Upper lobe of left lung (tissue), 6 donors: Measurements from ENCODE around the gene NR1H4. TPM values are rescaled to one million over a fixed set of nuclear protein-coding genes. Genes with fewer than 3 reads are reported as not detected.
A peak's percentile ranks its signal among the peaks of the same experiment; 100 is the strongest.

ENCODE experiments used
- ATAC-seq, 2 donors: fragments of 200-7000 bp; cut with Tn5 transposase; one replicate each; pipeline ENCODE4 v1.9.1; 2022; ENCODE audit warnings: mild to moderate bottlenecking in 2 of 2, moderate library complexity in 2 of 2; ENCODE audit not compliant: low FRiP score in 2 of 2
- DNase-seq, 2 donors: peaks; one replicate each; pipeline ENCODE4 v3.0.0-alpha.2; 2019 to 2020
- H3K27ac ChIP-seq, 4 donors: fragments of 200-600 bp; sonication (generic); one replicate each; pipeline ENCODE4 v1.5.1; 2016 to 2019
- H3K27me3 ChIP-seq, 4 donors: fragments of 200-600 bp; sonication (generic); one replicate each; pipeline ENCODE4 v1.5.1; 2017 to 2019
- H3K36me3 ChIP-seq, 4 donors: fragments of 200-600 bp; sonication (generic); one replicate each; pipeline ENCODE4 v1.5.1; 2016 to 2019
- H3K4me1 ChIP-seq, 4 donors: fragments of 200-600 bp; sonication (generic); one replicate each; pipeline ENCODE4 v1.5.1; 2018 to 2019
- H3K4me3 ChIP-seq, 4 donors: fragments of 200-600 bp; sonication (generic); one replicate each; pipeline ENCODE4 v1.5.1; 2017 to 2019; ENCODE audit warnings: mild to moderate bottlenecking in 2 of 4, moderate library complexity in 1 of 4
- H3K9me3 ChIP-seq, 4 donors: fragments of 200-600 bp; sonication (generic); one replicate each; pipeline ENCODE4 v1.5.1; 2018 to 2019
- CTCF ChIP-seq, 6 experiments: fragments of 450-650 bp in 4 of 6; fragments of 200-600 bp in 2 of 6; sonication (generic) in 2 of 6; IDR thresholded peaks; one replicate each; pipeline ENCODE4 v1.5.1; 2016 to 2019; ENCODE audit warnings: antibody characterized with exemption in 6 of 6
- EP300 ChIP-seq, 4 donors: sonication (generic); formaldehyde crosslinking; IDR thresholded peaks; one replicate each; pipeline ENCODE4 v1.5.1; 2017; ENCODE audit warnings: antibody characterized with exemption in 4 of 4, control low read depth in 2 of 4
- POLR2A ChIP-seq, 4 donors: fragments of 450-650 bp; IDR thresholded peaks; one replicate each; pipeline ENCODE4 v1.5.1; 2016 to 2017; ENCODE audit warnings: antibody characterized with exemption in 4 of 4, mild to moderate bottlenecking in 2 of 4
- POLR2AphosphoS5 ChIP-seq, 2 donors: sonication (generic); formaldehyde crosslinking; IDR thresholded peaks; one replicate each; pipeline ENCODE4 v1.5.1; 2017; ENCODE audit warnings: antibody characterized with exemption in 2 of 2
- WGBS, 2 donors: methylation state at CpG; one replicate each; pipeline ENCODE4 v1.1.5; 2017 to 2018; 5-methylcytosine and 5-hydroxymethylcytosine counted together
- total RNA-seq, 6 donors: library from RNA; depleted of rRNA in 4 of 6; stranded (reverse); fragments of >200 nt in 4 of 6; gene quantifications; one replicate each; pipeline versions ENCODE4 v1.1.0 to v1.2.1, GENCODE V29; 2016 to 2021
- donor health status: DM: no; HTN: no; CAD: no; lungs with moderate emphysema.
- donor health status: DM: no; HTN: yes; CAD: no; lungs with severe emphysema.

The NR1H4 gene
- total RNA-seq, 6 donors from 2014 or later, result 0.09 to 0.20 TPM; not detected in 4

GRCh38 chr12:100576331-100577036 is 102.8 kb downstream of the NR1H4 start:
- peak in 1 of 2 donors; percentile 30 for ATAC-seq
- Histone ChIP-seq H3K27me3 (no peaks in the 10 kb centered on the region), H3K4me3 (no peak overlapping the region), H3K36me3 (no peaks in the 10 kb centered on the region), H3K9me3 (no peaks in the 10 kb centered on the region), H3K27ac (no peak overlapping the region), H3K4me1 (peaks cover 10 to 18% (median 12%) of the 10 kb centered on the region in 4 donors)
- DNase-seq, result no peak
- TF ChIP-seq POLR2A (IDR thresholded peaks at IDR 0.05) (no peak), EP300 (IDR thresholded peaks at IDR 0.05) (peak in 1 of 4 donors; percentile 50), POLR2AphosphoS5 (IDR thresholded peaks at IDR 0.05) (no peak)
- WGBS, 2 donors, result 60 to 68% methylated on average over 3 of the region's 3 CpGs

- WGBS, 2 donors, result 94 to 99% methylated on average over 5 of the region's 5 CpGs
- no peaks in the 10 kb centered on the region for H3K36me3 ChIP-seq
- TF ChIP-seq EP300 (IDR thresholded peaks at IDR 0.05) (no peak), POLR2AphosphoS5 (IDR thresholded peaks at IDR 0.05) (no peak), CTCF (IDR thresholded peaks at IDR 0.05) (no peak), POLR2A (IDR thresholded peaks at IDR 0.05) (no peak)
- no peak for ATAC-seq
- H3K4me1 ChIP-seq, result peaks cover 6 to 10% (median 8%) of the 10 kb centered on the region in 4 donors
- no peaks in the 10 kb centered on the region for H3K27me3 ChIP-seq
- no peak for DNase-seq
- peaks cover 0 to 6% (median 0%) of the 10 kb centered on the region in 4 donors for H3K9me3 ChIP-seq
- no peak overlapping the region for H3K4me3 ChIP-seq
- H3K27ac ChIP-seq, result no peak overlapping the region
These were observed 105.3 kb downstream of the NR1H4 start for GRCh38 chr12:100578923-100579322.

- DNase-seq (no peak), ATAC-seq (peak in 1 of 2 donors; percentile 41)
- peaks cover 0 to 1% (median under 1%) of the 10 kb centered on the region in 4 donors for H3K4me1 ChIP-seq
- no peak overlapping the region for H3K4me3 ChIP-seq
- WGBS, 2 donors, result 72 to 81% methylated on average over 2 of the region's 2 CpGs
- H3K36me3 ChIP-seq, result no peaks in the 10 kb centered on the region
- H3K27ac ChIP-seq, result no peak overlapping the region
- peaks cover 0 to 6% (median 0%) of the 10 kb centered on the region in 4 donors for H3K9me3 ChIP-seq
- H3K27me3 ChIP-seq, result no peaks in the 10 kb centered on the region
- no peak for TF ChIP-seq EP300 (IDR thresholded peaks at IDR 0.05)
- TF ChIP-seq POLR2A (IDR thresholded peaks at IDR 0.05), result no peak
- no peak for TF ChIP-seq POLR2AphosphoS5 (IDR thresholded peaks at IDR 0.05)
- TF ChIP-seq CTCF (IDR thresholded peaks at IDR 0.05), result no peak
These were observed 106.2 kb downstream of the NR1H4 start for GRCh38 chr12:100579844-100580243.

- no peaks in the 10 kb centered on the region for H3K36me3 ChIP-seq
- H3K27me3 ChIP-seq, result no peaks in the 10 kb centered on the region
- H3K9me3 ChIP-seq, result peaks cover 0 to 21% (median 13%) of the 10 kb centered on the region in 4 donors
- no peak overlapping the region for H3K27ac ChIP-seq
- TF ChIP-seq EP300 (IDR thresholded peaks at IDR 0.05) (no peak), POLR2A (IDR thresholded peaks at IDR 0.05) (no peak), CTCF (IDR thresholded peaks at IDR 0.05) (no peak), POLR2AphosphoS5 (IDR thresholded peaks at IDR 0.05) (no peak)
- no peak overlapping the region for H3K4me3 ChIP-seq
- WGBS, 2 donors, result 75 to 77% methylated on average over 3 of the region's 3 CpGs
- H3K4me1 ChIP-seq, result no peaks in the 10 kb centered on the region
- DNase-seq (no peak), ATAC-seq (no peak)
These were observed 110.6 kb downstream of the NR1H4 start for GRCh38 chr12:100584256-100584655.

- WGBS, 2 donors, result 74 to 76% methylated on average over 4 of the region's 4 CpGs
- no peak for DNase-seq
These were observed 118.3 kb downstream of the NR1H4 start for GRCh38 chr12:100591979-100592378.

More at GRCh38 chr12:100591979-100592378, 118.3 kb downstream of the NR1H4 start:
- peaks cover 0 to 22% (median 10%) of the 10 kb centered on the region in 4 donors for H3K9me3 ChIP-seq
- H3K4me3 ChIP-seq, result no peak overlapping the region
- no peaks in the 10 kb centered on the region for H3K36me3 ChIP-seq
- H3K27ac ChIP-seq, result no peak overlapping the region
- no peak for ATAC-seq
- TF ChIP-seq POLR2AphosphoS5 (IDR thresholded peaks at IDR 0.05) (no peak), CTCF (IDR thresholded peaks at IDR 0.05) (no peak), EP300 (IDR thresholded peaks at IDR 0.05) (no peak), POLR2A (IDR thresholded peaks at IDR 0.05) (no peak)
- no peaks in the 10 kb centered on the region for H3K4me1 ChIP-seq
- H3K27me3 ChIP-seq, result no peaks in the 10 kb centered on the region
